SK-N-SH treated with all-trans-retinoic acid at 6 μM for 48 hours (cell line): ENCODE results near the gene RAC2.

ENCODE experiments used
- ARNTL ChIP-seq: fragments of 450-650 bp; formaldehyde crosslinking; IDR thresholded peaks from 2 replicates; pipeline ENCODE4 v1.5.0; 2020; ENCODE audit warnings: low read depth, mild to moderate bottlenecking, moderate library complexity, borderline replicate concordance
- CSDC2 ChIP-seq: fragments of 250-450 bp; sonication (Bioruptor Pico); IDR thresholded peaks from 2 replicates; pipeline ENCODE4 v1.5.0; 2020; ENCODE audit warnings: mild to moderate bottlenecking, moderate library complexity
- ISL1 ChIP-seq: fragments of 250-450 bp; sonication (Bioruptor Pico); IDR thresholded peaks from 2 replicates; pipeline ENCODE4 v2.1.2; 2022; ENCODE audit warnings: mild to moderate bottlenecking, moderate library complexity
- PPARA ChIP-seq: fragments of 250-450 bp; sonication (Bioruptor Pico); IDR thresholded peaks from 2 replicates; pipeline ENCODE4 v1.5.0; 2020; ENCODE audit warnings: mild to moderate bottlenecking, borderline replicate concordance
- RARB ChIP-seq: fragments of 250-450 bp; sonication (Bioruptor Pico); IDR thresholded peaks from 2 replicates; pipeline ENCODE4 v1.8.0; 2021; ENCODE audit warnings: mild to moderate bottlenecking, moderate library complexity
- SNAI2 ChIP-seq: fragments of 250-450 bp; sonication (Bioruptor Pico); IDR thresholded peaks from 2 replicates; pipeline ENCODE4 v1.5.0; 2020; ENCODE audit warnings: mild to moderate bottlenecking, moderate library complexity
- TCF4 ChIP-seq: fragments of 250-450 bp; sonication (Bioruptor Pico); IDR thresholded peaks from 2 replicates; pipeline ENCODE4 v1.8.0; 2021; ENCODE audit warnings: mild to moderate bottlenecking, moderate library complexity, borderline replicate concordance
- ZFP3 ChIP-seq: fragments of 250-450 bp; sonication (Bioruptor Pico); IDR thresholded peaks from 2 replicates; pipeline ENCODE4 v1.5.0; 2020; ENCODE audit warnings: mild to moderate bottlenecking, moderate library complexity
- ZNF565 ChIP-seq: fragments of 450-650 bp; formaldehyde crosslinking; conservative IDR thresholded peaks from 2 replicates; pipeline ENCODE4 v1.5.0; 2020; ENCODE audit warnings: low read depth, mild to moderate bottlenecking, moderate library complexity
- TF ChIP-seq, protein P1 (sequence below): fragments of 250-450 bp; sonication (Bioruptor Pico); IDR thresholded peaks from 2 replicates; pipeline ENCODE4 v1.8.0; 2021; ENCODE audit warnings: low read depth, mild to moderate bottlenecking, moderate library complexity, borderline replicate concordance
- TF ChIP-seq, protein P2 (sequence below): fragments of 250-450 bp; sonication (Bioruptor Pico); IDR thresholded peaks from 2 replicates; pipeline ENCODE4 v1.5.1; 2021; ENCODE audit warnings: mild to moderate bottlenecking, moderate library complexity
- TF ChIP-seq, protein P3 (sequence below): fragments of 250-450 bp; sonication (Bioruptor Pico); IDR thresholded peaks from 2 replicates; pipeline ENCODE4 v1.8.0; 2020; ENCODE audit warnings: mild to moderate bottlenecking, moderate library complexity, borderline replicate concordance

DNA sequence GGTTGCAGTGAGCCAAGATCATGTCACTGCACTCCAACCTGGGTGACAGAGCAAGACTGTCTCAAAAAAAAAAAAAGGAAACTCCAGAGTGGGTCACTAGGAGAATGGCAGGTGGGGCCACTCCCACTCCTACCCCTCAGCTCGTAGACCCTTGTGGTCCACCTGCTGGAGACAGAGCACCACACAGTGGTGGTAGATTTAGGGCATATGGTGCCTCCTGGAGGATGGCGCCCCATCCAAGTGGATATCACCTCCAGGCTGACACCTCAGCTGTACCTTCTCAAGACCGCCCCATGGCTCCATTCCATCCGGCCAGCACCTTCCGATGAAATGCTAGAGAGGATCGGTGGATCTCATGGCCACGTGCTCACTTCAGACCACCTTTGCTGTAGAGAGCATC lies 44.5 kb upstream of the RAC2 start:
- TF ChIP-seq ZFP3 (CRISPR knock-in tag) (no peak), ARNTL (no peak), SNAI2 (CRISPR knock-in tag) (no peak), TCF4 (CRISPR knock-in tag) (no peak), CSDC2 (no peak), ZNF565 (CRISPR knock-in tag) (no peak), RARB (CRISPR knock-in tag) (no peak), ISL1 (CRISPR knock-in tag) (no peak), PPARA (CRISPR knock-in tag) (no peak)
- TF ChIP-seq, protein P1, sequence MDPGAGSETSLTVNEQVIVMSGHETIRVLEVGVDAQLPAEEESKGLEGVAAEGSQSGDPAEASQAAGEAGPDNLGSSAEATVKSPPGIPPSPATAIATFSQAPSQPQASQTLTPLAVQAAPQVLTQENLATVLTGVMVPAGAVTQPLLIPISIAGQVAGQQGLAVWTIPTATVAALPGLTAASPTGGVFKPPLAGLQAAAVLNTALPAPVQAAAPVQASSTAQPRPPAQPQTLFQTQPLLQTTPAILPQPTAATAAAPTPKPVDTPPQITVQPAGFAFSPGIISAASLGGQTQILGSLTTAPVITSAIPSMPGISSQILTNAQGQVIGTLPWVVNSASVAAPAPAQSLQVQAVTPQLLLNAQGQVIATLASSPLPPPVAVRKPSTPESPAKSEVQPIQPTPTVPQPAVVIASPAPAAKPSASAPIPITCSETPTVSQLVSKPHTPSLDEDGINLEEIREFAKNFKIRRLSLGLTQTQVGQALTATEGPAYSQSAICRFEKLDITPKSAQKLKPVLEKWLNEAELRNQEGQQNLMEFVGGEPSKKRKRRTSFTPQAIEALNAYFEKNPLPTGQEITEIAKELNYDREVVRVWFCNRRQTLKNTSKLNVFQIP (CRISPR knock-in tag): no peak
- TF ChIP-seq, protein P2, sequence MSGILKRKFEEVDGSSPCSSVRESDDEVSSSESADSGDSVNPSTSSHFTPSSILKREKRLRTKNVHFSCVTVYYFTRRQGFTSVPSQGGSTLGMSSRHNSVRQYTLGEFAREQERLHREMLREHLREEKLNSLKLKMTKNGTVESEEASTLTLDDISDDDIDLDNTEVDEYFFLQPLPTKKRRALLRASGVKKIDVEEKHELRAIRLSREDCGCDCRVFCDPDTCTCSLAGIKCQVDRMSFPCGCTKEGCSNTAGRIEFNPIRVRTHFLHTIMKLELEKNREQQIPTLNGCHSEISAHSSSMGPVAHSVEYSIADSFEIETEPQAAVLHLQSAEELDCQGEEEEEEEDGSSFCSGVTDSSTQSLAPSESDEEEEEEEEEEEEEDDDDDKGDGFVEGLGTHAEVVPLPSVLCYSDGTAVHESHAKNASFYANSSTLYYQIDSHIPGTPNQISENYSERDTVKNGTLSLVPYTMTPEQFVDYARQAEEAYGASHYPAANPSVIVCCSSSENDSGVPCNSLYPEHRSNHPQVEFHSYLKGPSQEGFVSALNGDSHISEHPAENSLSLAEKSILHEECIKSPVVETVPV (CRISPR knock-in tag): no peak
- TF ChIP-seq, protein P3, sequence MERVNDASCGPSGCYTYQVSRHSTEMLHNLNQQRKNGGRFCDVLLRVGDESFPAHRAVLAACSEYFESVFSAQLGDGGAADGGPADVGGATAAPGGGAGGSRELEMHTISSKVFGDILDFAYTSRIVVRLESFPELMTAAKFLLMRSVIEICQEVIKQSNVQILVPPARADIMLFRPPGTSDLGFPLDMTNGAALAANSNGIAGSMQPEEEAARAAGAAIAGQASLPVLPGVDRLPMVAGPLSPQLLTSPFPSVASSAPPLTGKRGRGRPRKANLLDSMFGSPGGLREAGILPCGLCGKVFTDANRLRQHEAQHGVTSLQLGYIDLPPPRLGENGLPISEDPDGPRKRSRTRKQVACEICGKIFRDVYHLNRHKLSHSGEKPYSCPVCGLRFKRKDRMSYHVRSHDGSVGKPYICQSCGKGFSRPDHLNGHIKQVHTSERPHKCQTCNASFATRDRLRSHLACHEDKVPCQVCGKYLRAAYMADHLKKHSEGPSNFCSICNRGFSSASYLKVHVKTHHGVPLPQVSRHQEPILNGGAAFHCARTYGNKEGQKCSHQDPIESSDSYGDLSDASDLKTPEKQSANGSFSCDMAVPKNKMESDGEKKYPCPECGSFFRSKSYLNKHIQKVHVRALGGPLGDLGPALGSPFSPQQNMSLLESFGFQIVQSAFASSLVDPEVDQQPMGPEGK: no peak
